ENCODE results near the gene YLPM1. TPM values are rescaled to one million over a fixed set of nuclear protein-coding genes. Genes with fewer than 3 reads are reported as not detected.

Gene YLPM1
- total and polyA plus RNA-seq, 2 donors (not counting 3 experiments of a cell fraction or from before 2014, with no cell fraction given): 14.9 to 85.7 TPM

GRCh38 chr14:74881431-74882102 is 118.5 kb downstream of the YLPM1 start, which contains the start of gene DLST:
DLST (plus strand) TSS chr14:74881916; CDS start chr14:74881954, 38 bp downstream.
- FAIRE-seq (peak; percentile 71), DNase-seq (ENCODE audit: low read depth, low spot score) (peak; percentile 87)
- Histone ChIP-seq H3K9ac (replicated peaks; ENCODE audit: extremely low read depth, insufficient read depth, low read length) (peak within 1 kb of the TSS; percentile 88), H3K27ac (ENCODE audit: insufficient read depth, low read depth, low read length) (peak within 1 kb of the TSS; percentile 74), H3K4me2 (ENCODE audit: insufficient read depth, low read length) (peak within 1 kb of the TSS; percentile 99), H2AFZ (ENCODE audit: low read depth, low read length) (peak within 1 kb of the TSS; percentile 98), H3K4me1 (ENCODE audit: control insufficient read depth, extremely low read depth, insufficient read depth, low read length) (peaks cover 24% of the 10 kb centered on the region), H4K20me1 (replicated peaks; ENCODE audit: control insufficient read depth, extremely low read depth, insufficient read depth, low read length) (peaks cover 6% of the 10 kb centered on the region), H3K9me3 (replicated peaks; ENCODE audit: control insufficient read depth, insufficient read depth, low read length) (no peaks in the 10 kb centered on the region), H3K27me3 (ENCODE audit: control insufficient read depth in 2 of 2, insufficient read depth in 2 of 2, low read length in 2 of 2) (no peaks in the 10 kb centered on the region), H3K36me3 (ENCODE audit: control insufficient read depth in 2 of 2, extremely low read depth in 1 of 2, insufficient read depth in 2 of 2, low read length in 2 of 2) (no peaks in the 10 kb centered on the region), H3K9me1 (replicated peaks; ENCODE audit: control insufficient read depth, extremely low read depth, insufficient read depth, low read length) (peaks cover 3% of the 10 kb centered on the region), H3K79me2 (ENCODE audit: control insufficient read depth, insufficient read depth, low read length) (peaks cover 47% of the 10 kb centered on the region), H3K4me3 (replicated peaks in 1 of 3; ENCODE audit: insufficient read depth in 1 of 3, low read depth in 1 of 3, low read length in 3 of 3) (peak within 1 kb of the TSS; percentile 49 to 95 (median 93))
- ChIA-PET CTCF (interaction anchor here (1.8 to 14.1 kb wide), 3 partner anchors 20 to 273 kb away, joined by 6 to 245 read pairs (median 39); no protein-coding TSS in a partner anchor), POLR2A (interaction anchor here (0.8 kb wide), 1 partner anchor 58 kb away, joined by 3 read pairs; no protein-coding TSS in a partner anchor)
- intact Hi-C loops (cut with micrococcal nuclease): loop anchor here (1.0 kb wide), 3 partner anchors 20 to 272 kb away; no protein-coding TSS in a partner anchor
- no peak for TF ChIP-seq JUN (IDR thresholded peaks at IDR 0.05; ENCODE audit: borderline replicate concordance, insufficient read depth, insufficient read length, low read depth)
- peak; percentile 96 for TF ChIP-seq POLR2A (IDR thresholded peaks at IDR 0.05; ENCODE audit: low read depth, low read length)
- peak; percentile 98 for TF ChIP-seq POLR2AphosphoS5 (IDR thresholded peaks at IDR 0.05; ENCODE audit: insufficient read depth, low read depth, low read length)
- TF ChIP-seq CTCF (IDR thresholded peaks at IDR 0.05; ENCODE audit: extremely low read depth in 1 of 2, insufficient read depth in 1 of 2, low read depth in 1 of 2, low read length in 2 of 2): no peak
- TF ChIP-seq EZH2 (IDR thresholded peaks at IDR 0.05; ENCODE audit: borderline replicate concordance, low read depth, low read length, severe bottlenecking): no peak
- TF ChIP-seq MAX (IDR thresholded peaks at IDR 0.05; ENCODE audit: insufficient read depth, insufficient read length): no peak
- no peak for TF ChIP-seq FOS (IDR thresholded peaks at IDR 0.05; ENCODE audit: borderline replicate concordance, insufficient read depth, low read length)
- TF ChIP-seq MYC (IDR thresholded peaks at IDR 0.05; ENCODE audit: low read depth, low read length): no peak
- no peak for TF ChIP-seq GATA2 (IDR thresholded peaks at IDR 0.05; ENCODE audit: insufficient read depth, insufficient read length, low read depth, low read length)
- dilution Hi-C loops (cut with MboI; ENCODE audit: extremely low pct_ligation_motif_present, low sequenced_read_pairs): no loop called here
- no TSS peak for BruUV-seq (replicated peaks)
